HG03442 (cell line): ENCODE data around the gene VARS2.

Source experiments
- ATAC-seq: cut with Tn5 transposase; IDR thresholded peaks from one replicate; pipeline ENCODE4 v1.9.1; 2021; ENCODE audit warnings: mild to moderate bottlenecking, moderate library complexity; ENCODE audit not compliant: unreplicated experiment

Gene VARS2

GRCh38 chr6:30884521-30885480 lies 29.2 kb upstream of the VARS2 start:
- no peak for ATAC-seq

GRCh38 chr6:30885481-30885998 lies 28.5 kb upstream of the VARS2 start:
- no peak for ATAC-seq

DNA sequence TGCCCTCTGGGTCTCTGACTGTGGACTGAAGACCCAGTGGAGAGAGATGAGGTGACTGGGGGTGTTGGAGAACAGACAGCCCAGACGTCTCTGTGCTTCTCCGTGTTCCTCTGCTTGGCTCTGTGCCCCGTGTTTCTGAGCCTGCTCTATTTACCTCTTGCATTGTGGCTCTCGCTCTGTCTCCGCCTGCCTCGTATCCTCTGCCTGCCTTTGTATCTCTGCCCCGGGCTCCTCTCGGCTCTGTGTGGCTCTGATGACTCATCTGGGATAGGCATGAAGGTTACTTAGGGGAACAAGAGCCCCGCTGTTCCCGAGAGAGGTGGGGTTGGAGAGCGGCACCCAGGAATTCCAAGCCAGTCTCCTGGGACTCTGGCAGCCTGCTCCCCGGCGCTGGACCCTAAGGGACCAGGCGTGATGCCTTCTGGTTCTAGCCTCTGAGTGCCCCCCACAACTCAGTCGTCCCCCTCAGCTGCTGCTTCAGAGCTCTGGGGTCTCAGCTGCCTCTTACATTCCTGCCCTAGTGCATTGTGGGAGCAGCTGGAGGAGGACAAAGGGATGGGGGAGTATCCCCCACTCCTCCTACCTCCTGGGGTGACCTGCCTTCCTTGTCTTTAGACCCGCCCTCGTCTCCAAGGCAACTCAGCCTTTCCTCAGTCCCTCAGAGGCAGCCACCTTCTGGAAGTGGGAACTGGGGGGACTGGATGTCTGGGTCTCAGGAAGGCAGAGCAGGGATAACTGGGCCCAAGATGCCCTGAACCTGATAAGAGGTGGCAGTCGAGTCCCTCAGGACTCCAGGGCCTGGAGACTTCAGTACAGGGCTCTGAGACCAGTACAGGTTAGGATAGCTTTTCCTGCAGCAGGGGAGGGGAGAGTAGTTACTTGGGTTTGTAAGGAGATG lies 27.8 kb upstream of the VARS2 start:
- ATAC-seq = no peak

GRCh38 chr6:30886897-30887255 lies 27.2 kb upstream of the VARS2 start:
- no peak for ATAC-seq

DNA sequence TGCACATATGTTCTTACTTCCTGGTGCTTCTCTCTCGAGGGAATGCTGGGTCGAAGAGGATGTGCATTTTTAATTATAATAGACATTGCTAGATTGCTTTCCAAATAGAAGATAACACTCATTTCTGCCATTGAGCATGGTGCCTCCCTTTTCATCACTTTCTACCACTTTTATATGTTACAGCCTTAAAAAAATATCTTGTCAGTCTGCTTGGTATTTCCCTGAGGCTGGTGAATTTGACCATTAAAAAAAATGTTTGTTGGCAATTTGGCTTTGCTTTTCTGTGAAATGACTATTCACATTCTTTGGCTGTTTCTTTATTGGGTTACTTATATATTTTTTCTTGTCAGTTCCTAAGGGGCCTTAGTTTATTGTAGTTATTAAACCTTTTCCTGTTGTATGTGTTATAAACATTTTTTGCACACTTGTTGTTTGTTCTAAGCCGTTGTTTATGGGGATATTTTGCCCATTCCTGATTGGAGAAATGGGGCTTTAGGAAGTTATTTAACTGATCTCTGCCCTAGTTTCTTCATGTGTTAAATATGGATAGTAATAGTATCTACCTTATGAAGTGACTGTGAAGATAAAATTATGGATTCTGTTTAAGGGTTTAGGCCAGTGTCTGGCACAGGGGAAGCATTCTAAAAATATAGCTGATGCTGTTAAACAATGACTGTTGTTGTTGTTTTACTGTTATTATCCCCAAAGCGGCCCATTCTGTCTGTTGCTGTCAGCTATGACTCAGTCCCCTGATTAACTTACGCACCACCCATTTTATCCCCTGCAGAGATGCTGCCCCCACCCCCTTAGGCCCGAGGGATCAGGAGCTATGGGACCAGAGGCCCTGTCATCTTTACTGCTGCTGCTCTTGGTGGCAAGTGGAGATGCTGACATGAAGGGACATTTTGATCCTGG lies 25.9 kb upstream of the VARS2 start:
- no peak for ATAC-seq

DNA sequence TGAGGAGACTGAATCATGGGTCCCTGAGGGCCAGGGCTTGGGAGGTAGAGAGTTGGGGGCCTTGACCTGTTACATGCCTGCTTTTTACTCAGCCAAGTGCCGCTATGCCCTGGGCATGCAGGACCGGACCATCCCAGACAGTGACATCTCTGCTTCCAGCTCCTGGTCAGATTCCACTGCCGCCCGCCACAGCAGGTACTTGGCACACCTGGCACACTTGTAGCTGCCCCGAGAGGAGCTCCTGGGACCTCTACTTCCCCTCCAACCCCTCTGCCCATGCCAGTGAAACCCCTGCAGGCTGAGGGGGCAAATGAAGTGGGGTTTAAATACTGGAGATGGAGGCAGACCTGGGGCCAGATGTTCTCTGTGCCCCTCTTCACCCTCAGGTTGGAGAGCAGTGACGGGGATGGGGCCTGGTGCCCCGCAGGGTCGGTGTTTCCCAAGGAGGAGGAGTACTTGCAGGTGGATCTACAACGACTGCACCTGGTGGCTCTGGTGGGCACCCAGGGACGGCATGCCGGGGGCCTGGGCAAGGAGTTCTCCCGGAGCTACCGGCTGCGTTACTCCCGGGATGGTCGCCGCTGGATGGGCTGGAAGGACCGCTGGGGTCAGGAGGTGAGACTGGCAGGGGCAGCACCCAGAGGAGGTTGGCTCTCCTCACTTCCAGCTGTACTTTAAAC lies 25.1 kb upstream of the VARS2 start:
- no peak for ATAC-seq

DNA sequence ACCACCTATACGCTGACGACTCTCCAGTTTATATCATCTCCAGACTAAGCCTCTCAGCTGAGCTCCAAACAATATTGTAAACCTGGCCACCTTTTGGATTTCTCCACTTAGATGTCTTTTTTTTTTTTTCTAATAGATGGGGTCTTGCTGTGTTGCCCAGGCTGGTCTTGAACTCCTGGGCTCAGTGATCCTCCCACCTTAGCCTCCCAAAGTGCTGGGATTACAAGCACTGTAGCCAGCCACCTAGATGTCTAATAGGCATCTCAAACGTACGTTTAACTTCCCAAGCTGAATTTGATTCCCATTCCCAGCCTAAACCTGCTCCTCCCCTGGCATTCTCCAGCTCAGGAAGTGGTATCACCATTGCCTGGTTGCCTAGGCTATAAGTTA lies 24.5 kb upstream of the VARS2 start:
- no peak for ATAC-seq

- no peak for ATAC-seq
Measured at GRCh38 chr6:30889921-30890645, 24.0 kb upstream of the VARS2 start.

GRCh38 chr6:30890646-30891449 lies 23.2 kb upstream of the VARS2 start:
- no peak for ATAC-seq

GRCh38 chr6:30891450-30891723 lies 22.7 kb upstream of the VARS2 start:
- ATAC-seq = no peak

DNA sequence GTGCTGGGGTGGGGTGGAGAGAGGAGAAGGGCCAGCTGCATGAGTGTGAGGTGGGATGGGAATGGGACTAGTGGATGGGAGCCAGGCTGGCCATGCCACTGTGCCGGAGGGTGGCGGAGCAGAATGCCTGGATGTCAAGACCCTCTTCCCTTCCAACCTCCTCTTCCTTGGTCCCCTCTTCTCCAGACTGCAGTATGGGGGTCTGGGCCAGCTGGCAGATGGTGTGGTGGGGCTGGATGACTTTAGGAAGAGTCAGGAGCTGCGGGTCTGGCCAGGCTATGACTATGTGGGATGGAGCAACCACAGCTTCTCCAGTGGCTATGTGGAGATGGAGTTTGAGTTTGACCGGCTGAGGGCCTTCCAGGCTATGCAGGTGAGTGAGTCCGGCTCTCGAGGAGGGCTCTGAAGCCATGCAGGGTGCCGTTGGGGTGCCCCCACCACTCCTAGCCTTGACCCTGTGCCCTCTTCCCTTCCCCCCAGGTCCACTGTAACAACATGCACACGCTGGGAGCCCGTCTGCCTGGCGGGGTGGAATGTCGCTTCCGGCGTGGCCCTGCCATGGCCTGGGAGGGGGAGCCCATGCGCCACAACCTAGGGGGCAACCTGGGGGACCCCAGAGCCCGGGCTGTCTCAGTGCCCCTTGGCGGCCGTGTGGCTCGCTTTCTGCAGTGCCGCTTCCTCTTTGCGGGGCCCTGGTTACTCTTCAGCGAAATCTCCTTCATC lies 22.1 kb upstream of the VARS2 start:
- ATAC-seq = no peak

- no peak for ATAC-seq
Measured at GRCh38 chr6:30893001-30893591, 20.9 kb upstream of the VARS2 start.

- ATAC-seq = no peak
Measured at GRCh38 chr6:30893666-30894065, 20.4 kb upstream of the VARS2 start.

DNA sequence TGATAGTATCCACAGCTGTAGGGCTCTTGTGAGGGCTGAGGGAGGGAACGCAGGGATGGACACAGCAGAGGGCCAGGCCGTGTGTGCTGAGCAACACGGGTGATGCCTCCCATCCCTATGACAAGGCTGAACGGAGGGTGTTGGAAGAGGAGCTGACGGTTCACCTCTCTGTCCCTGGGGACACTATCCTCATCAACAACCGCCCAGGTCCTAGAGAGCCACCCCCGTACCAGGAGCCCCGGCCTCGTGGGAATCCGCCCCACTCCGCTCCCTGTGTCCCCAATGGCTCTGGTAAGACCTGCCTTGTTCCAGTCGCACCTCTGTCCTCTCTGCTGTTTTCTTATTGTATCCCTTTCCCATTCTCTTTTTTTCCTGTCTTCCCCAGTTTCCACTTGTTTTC lies 19.7 kb upstream of the VARS2 start:
- no peak for ATAC-seq

- ATAC-seq = no peak
Measured at GRCh38 chr6:30894935-30895334, 19.1 kb upstream of the VARS2 start.

GRCh38 chr6:30895343-30895742 lies 18.7 kb upstream of the VARS2 start:
- ATAC-seq = no peak

GRCh38 chr6:30896541-30896940 lies 17.5 kb upstream of the VARS2 start:
- no peak for ATAC-seq

GRCh38 chr6:30897882-30898281 lies 16.2 kb upstream of the VARS2 start:
- ATAC-seq = no peak
